ENCODE results near the gene RAD52. TPM values are rescaled to one million over a fixed set of nuclear protein-coding genes. Genes with fewer than 3 reads are reported as not detected.

The RAD52 gene
- 3.3 TPM for total RNA-seq

GRCh38 chr12:949453-950191, at the start of gene RAD52:
RAD52 (minus strand) TSS chr12:949694; CDS start chr12:933058, 16,636 bp downstream.
- H3K4me3 ChIP-seq (ENCODE audit: low read length), result peak within 1 kb of the TSS; percentile 90
- H3K4me1 ChIP-seq (ENCODE audit: insufficient read depth, low read length), result peaks cover 17% of the 10 kb centered on the region
- H3K9me3 ChIP-seq (ENCODE audit: low read depth, low read length), result no peaks in the 10 kb centered on the region
- H3K27me3 ChIP-seq (ENCODE audit: insufficient read depth, low read length), result no peaks in the 10 kb centered on the region

- peaks cover 25% of the 10 kb centered on the region for H3K4me1 ChIP-seq (ENCODE audit: insufficient read depth, low read length)
- no peak overlapping the region for H3K4me3 ChIP-seq (ENCODE audit: low read length)
- no peaks in the 10 kb centered on the region for H3K9me3 ChIP-seq (ENCODE audit: low read depth, low read length)
- no peaks in the 10 kb centered on the region for H3K27me3 ChIP-seq (ENCODE audit: insufficient read depth, low read length)
Observed at GRCh38 chr12:998020-998874, 48.8 kb upstream of the RAD52 start.

GRCh38 chr12:997505-997904, 48.0 kb upstream of the RAD52 start:
- H3K27me3 ChIP-seq (ENCODE audit: insufficient read depth, low read length), result no peaks in the 10 kb centered on the region
- H3K4me3 ChIP-seq (ENCODE audit: low read length), result no peak overlapping the region
- peaks cover 22% of the 10 kb centered on the region for H3K4me1 ChIP-seq (ENCODE audit: insufficient read depth, low read length)
- no peaks in the 10 kb centered on the region for H3K9me3 ChIP-seq (ENCODE audit: low read depth, low read length)

- H3K27me3 ChIP-seq (ENCODE audit: insufficient read depth, low read length), result no peaks in the 10 kb centered on the region
- H3K4me3 ChIP-seq (ENCODE audit: low read length), result no peak overlapping the region
- H3K4me1 ChIP-seq (ENCODE audit: insufficient read depth, low read length), result peaks cover 26% of the 10 kb centered on the region
- H3K9me3 ChIP-seq (ENCODE audit: low read depth, low read length), result no peaks in the 10 kb centered on the region
Observed at GRCh38 chr12:996881-997280, 47.4 kb upstream of the RAD52 start.

GRCh38 chr12:992647-993046, 43.2 kb upstream of the RAD52 start:
- H3K9me3 ChIP-seq (ENCODE audit: low read depth, low read length), result no peaks in the 10 kb centered on the region

GRCh38 chr12:991350-992333, 42.1 kb upstream of the RAD52 start:
- Histone ChIP-seq H3K27me3 (ENCODE audit: insufficient read depth, low read length) (no peaks in the 10 kb centered on the region), H3K4me3 (ENCODE audit: low read length) (peak overlapping the region; percentile 88), H3K4me1 (ENCODE audit: insufficient read depth, low read length) (peaks cover 40% of the 10 kb centered on the region), H3K9me3 (ENCODE audit: low read depth, low read length) (no peaks in the 10 kb centered on the region)

More at GRCh38 chr12:992647-993046, 43.2 kb upstream of the RAD52 start:
- H3K4me1 ChIP-seq (ENCODE audit: insufficient read depth, low read length), result peaks cover 44% of the 10 kb centered on the region
- H3K4me3 ChIP-seq (ENCODE audit: low read length), result no peak overlapping the region
- H3K27me3 ChIP-seq (ENCODE audit: insufficient read depth, low read length), result no peaks in the 10 kb centered on the region

- Histone ChIP-seq H3K4me1 (ENCODE audit: insufficient read depth, low read length) (peaks cover 33% of the 10 kb centered on the region), H3K4me3 (ENCODE audit: low read length) (peak within 1 kb of the TSS; percentile 88), H3K9me3 (ENCODE audit: low read depth, low read length) (no peaks in the 10 kb centered on the region), H3K27me3 (ENCODE audit: insufficient read depth, low read length) (no peaks in the 10 kb centered on the region)
Observed at GRCh38 chr12:990661-991349, 41.3 kb upstream of the RAD52 start, which contains the start of gene ERC1. ERC1 (plus strand) TSS chr12:991223; CDS start chr12:1027904, 36,681 bp downstream.

- H3K4me1 ChIP-seq (ENCODE audit: insufficient read depth, low read length), result peaks cover 25% of the 10 kb centered on the region
- H3K9me3 ChIP-seq (ENCODE audit: low read depth, low read length), result no peaks in the 10 kb centered on the region
- peak overlapping the region; percentile 88 for H3K4me3 ChIP-seq (ENCODE audit: low read length)
- H3K27me3 ChIP-seq (ENCODE audit: insufficient read depth, low read length), result no peaks in the 10 kb centered on the region
Observed at GRCh38 chr12:989751-990660, 40.5 kb upstream of the RAD52 start.

GRCh38 chr12:989051-989450, 39.6 kb upstream of the RAD52 start:
- Histone ChIP-seq H3K4me3 (ENCODE audit: low read length) (no peak overlapping the region), H3K4me1 (ENCODE audit: insufficient read depth, low read length) (peaks cover 24% of the 10 kb centered on the region), H3K27me3 (ENCODE audit: insufficient read depth, low read length) (no peaks in the 10 kb centered on the region), H3K9me3 (ENCODE audit: low read depth, low read length) (no peaks in the 10 kb centered on the region)

GRCh38 chr12:988646-989045, 39.2 kb upstream of the RAD52 start:
- H3K4me3 ChIP-seq (ENCODE audit: low read length), result no peak overlapping the region
- H3K9me3 ChIP-seq (ENCODE audit: low read depth, low read length), result no peaks in the 10 kb centered on the region
- H3K27me3 ChIP-seq (ENCODE audit: insufficient read depth, low read length), result no peaks in the 10 kb centered on the region
- H3K4me1 ChIP-seq (ENCODE audit: insufficient read depth, low read length), result peaks cover 24% of the 10 kb centered on the region

GRCh38 chr12:981961-982360, 32.5 kb upstream of the RAD52 start:
- H3K9me3 ChIP-seq (ENCODE audit: low read depth, low read length), result no peaks in the 10 kb centered on the region
- H3K4me1 ChIP-seq (ENCODE audit: insufficient read depth, low read length), result no peaks in the 10 kb centered on the region

GRCh38 chr12:981176-981828, 31.8 kb upstream of the RAD52 start:
- no peaks in the 10 kb centered on the region for H3K27me3 ChIP-seq (ENCODE audit: insufficient read depth, low read length)
- H3K4me1 ChIP-seq (ENCODE audit: insufficient read depth, low read length), result no peaks in the 10 kb centered on the region
- H3K4me3 ChIP-seq (ENCODE audit: low read length), result no peak overlapping the region
- no peaks in the 10 kb centered on the region for H3K9me3 ChIP-seq (ENCODE audit: low read depth, low read length)

More at GRCh38 chr12:981961-982360, 32.5 kb upstream of the RAD52 start:
- Histone ChIP-seq H3K27me3 (ENCODE audit: insufficient read depth, low read length) (no peaks in the 10 kb centered on the region), H3K4me3 (ENCODE audit: low read length) (no peak overlapping the region)

GRCh38 chr12:979349-979748, 29.9 kb upstream of the RAD52 start:
- Histone ChIP-seq H3K27me3 (ENCODE audit: insufficient read depth, low read length) (no peaks in the 10 kb centered on the region), H3K9me3 (ENCODE audit: low read depth, low read length) (no peaks in the 10 kb centered on the region), H3K4me1 (ENCODE audit: insufficient read depth, low read length) (no peaks in the 10 kb centered on the region), H3K4me3 (ENCODE audit: low read length) (no peak overlapping the region)

Measured in mononuclear cell (primary cell).